Measurements from ENCODE around the gene SETD5. TPM values are rescaled to one million over a fixed set of nuclear protein-coding genes. Genes with fewer than 3 reads are reported as not detected.

The SETD5 gene
- total and polyA plus RNA-seq, 2 of the 4 experiments (the other 2 are of a cell fraction) = 42.7 to 62.9 TPM

GRCh38 chr3:9473496-9474065, 76.2 kb downstream of the SETD5 start:
- peaks cover 13% of the 10 kb centered on the region for H4K20me1 ChIP-seq (ENCODE audit: insufficient read depth, low read length)
- no peak overlapping the region for H3K4me3 ChIP-seq (ENCODE audit: insufficient read depth, low read depth, low read length)
- no peak overlapping the region for H3K4me2 ChIP-seq (ENCODE audit: low read depth, low read length)
- H2BK5ac ChIP-seq (ENCODE audit: low read depth, low read length, poor library complexity, severe bottlenecking) = no peak overlapping the region
- TF ChIP-seq, protein P1, sequence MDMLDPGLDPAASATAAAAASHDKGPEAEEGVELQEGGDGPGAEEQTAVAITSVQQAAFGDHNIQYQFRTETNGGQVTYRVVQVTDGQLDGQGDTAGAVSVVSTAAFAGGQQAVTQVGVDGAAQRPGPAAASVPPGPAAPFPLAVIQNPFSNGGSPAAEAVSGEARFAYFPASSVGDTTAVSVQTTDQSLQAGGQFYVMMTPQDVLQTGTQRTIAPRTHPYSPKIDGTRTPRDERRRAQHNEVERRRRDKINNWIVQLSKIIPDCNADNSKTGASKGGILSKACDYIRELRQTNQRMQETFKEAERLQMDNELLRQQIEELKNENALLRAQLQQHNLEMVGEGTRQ (IDR thresholded peaks at IDR 0.05; ENCODE audit: low read depth, low read length) = no peak
- TF ChIP-seq, protein P2, sequence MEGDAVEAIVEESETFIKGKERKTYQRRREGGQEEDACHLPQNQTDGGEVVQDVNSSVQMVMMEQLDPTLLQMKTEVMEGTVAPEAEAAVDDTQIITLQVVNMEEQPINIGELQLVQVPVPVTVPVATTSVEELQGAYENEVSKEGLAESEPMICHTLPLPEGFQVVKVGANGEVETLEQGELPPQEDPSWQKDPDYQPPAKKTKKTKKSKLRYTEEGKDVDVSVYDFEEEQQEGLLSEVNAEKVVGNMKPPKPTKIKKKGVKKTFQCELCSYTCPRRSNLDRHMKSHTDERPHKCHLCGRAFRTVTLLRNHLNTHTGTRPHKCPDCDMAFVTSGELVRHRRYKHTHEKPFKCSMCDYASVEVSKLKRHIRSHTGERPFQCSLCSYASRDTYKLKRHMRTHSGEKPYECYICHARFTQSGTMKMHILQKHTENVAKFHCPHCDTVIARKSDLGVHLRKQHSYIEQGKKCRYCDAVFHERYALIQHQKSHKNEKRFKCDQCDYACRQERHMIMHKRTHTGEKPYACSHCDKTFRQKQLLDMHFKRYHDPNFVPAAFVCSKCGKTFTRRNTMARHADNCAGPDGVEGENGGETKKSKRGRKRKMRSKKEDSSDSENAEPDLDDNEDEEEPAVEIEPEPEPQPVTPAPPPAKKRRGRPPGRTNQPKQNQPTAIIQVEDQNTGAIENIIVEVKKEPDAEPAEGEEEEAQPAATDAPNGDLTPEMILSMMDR (conservative IDR thresholded peaks at IDR 0.05; ENCODE audit: low read depth, low read length) = no peak
- TF ChIP-seq SMC3 (IDR thresholded peaks at IDR 0.05; ENCODE audit: low read depth, low read length) (no peak), NFE2L2 (IDR thresholded peaks at IDR 0.05; ENCODE audit: low read depth, low read length) (no peak), RAD21 (IDR thresholded peaks at IDR 0.05; ENCODE audit: low read length) (no peak), CEBPB (IDR thresholded peaks at IDR 0.05; ENCODE audit: low read depth, low read length) (no peak), FOS (IDR thresholded peaks at IDR 0.05; ENCODE audit: low read depth, low read length) (no peak), RCOR1 (IDR thresholded peaks at IDR 0.05; ENCODE audit: insufficient replicate concordance, low read length) (no peak), BHLHE40 (IDR thresholded peaks at IDR 0.05; ENCODE audit: low read depth, low read length) (no peak), POLR2A (IDR thresholded peaks at IDR 0.05; ENCODE audit: low read depth, low read length) (no peak), MAFK (IDR thresholded peaks at IDR 0.05; ENCODE audit: low read depth, low read length) (no peak), MAZ (IDR thresholded peaks at IDR 0.05; ENCODE audit: borderline replicate concordance, low read depth, low read length) (no peak), MXI1 (IDR thresholded peaks at IDR 0.05; ENCODE audit: borderline replicate concordance, low read depth, low read length) (no peak), RFX5 (IDR thresholded peaks at IDR 0.05; ENCODE audit: low read depth, low read length) (no peak), CHD1 (IDR thresholded peaks at IDR 0.05; ENCODE audit: low read depth, low read length) (no peak)
- TF ChIP-seq, protein P3, sequence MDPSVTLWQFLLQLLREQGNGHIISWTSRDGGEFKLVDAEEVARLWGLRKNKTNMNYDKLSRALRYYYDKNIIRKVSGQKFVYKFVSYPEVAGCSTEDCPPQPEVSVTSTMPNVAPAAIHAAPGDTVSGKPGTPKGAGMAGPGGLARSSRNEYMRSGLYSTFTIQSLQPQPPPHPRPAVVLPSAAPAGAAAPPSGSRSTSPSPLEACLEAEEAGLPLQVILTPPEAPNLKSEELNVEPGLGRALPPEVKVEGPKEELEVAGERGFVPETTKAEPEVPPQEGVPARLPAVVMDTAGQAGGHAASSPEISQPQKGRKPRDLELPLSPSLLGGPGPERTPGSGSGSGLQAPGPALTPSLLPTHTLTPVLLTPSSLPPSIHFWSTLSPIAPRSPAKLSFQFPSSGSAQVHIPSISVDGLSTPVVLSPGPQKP (IDR thresholded peaks at IDR 0.05; ENCODE audit: borderline replicate concordance, low read depth, low read length) = no peak
- H3K27me3 ChIP-seq (ENCODE audit: control insufficient read depth, insufficient read depth, low read length) = no peaks in the 10 kb centered on the region
- H4K5ac ChIP-seq (ENCODE audit: low read depth, low read length) = no peak overlapping the region
- dilution Hi-C loops (cut with HindIII; ENCODE audit: low sequenced_read_pairs, unreplicated experiment) (no loop called here), in situ Hi-C loops (cut with MboI; ENCODE audit: low sequenced_read_pairs) (loop anchor here (5.0 kb wide), 1 partner anchor 36 kb away; no protein-coding TSS in a partner anchor), intact Hi-C loops (cut with micrococcal nuclease) (no loop called here)
- H2AK5ac ChIP-seq (ENCODE audit: low read depth, low read length) = no peak overlapping the region
- peaks cover 5% of the 10 kb centered on the region; the same call in 1 of the 2 replicates for H3K9me1 ChIP-seq (ENCODE audit: insufficient read depth, low read length)
- H3K9ac ChIP-seq (ENCODE audit: low read depth, low read length) = no peak overlapping the region
- H3K79me1 ChIP-seq (ENCODE audit: low read depth in 1 of 2, low read length in 2 of 2) = peaks cover 39 to 52% of the 10 kb centered on the region in 2 experiments
- H4K8ac ChIP-seq (ENCODE audit: low read depth in 2 of 2, low read length in 2 of 2) = no peak overlapping the region
- no peak overlapping the region for H3K56ac ChIP-seq (ENCODE audit: extremely low read depth, insufficient read depth, low read length)
- ATAC-seq (ENCODE audit: low read depth) (no peak), DNase-seq (no peak)
- no peak overlapping the region for H3K18ac ChIP-seq (ENCODE audit: low read depth, low read length)
- H4K91ac ChIP-seq (ENCODE audit: insufficient read depth, low read depth, low read length) = no peak overlapping the region
- no TSS peak for BruUV-seq (replicated peaks)
- H3K36me3 ChIP-seq (ENCODE audit: control insufficient read depth, insufficient read depth, low read length) = peaks cover 68% of the 10 kb centered on the region
- H2AK9ac ChIP-seq (replicated peaks; ENCODE audit: low read depth, low read length, poor library complexity) = no peak overlapping the region
- no peak overlapping the region for H3K4ac ChIP-seq (ENCODE audit: low read depth, low read length)
- ChIA-PET POLR2A (ENCODE audit: unreplicated experiment) (no interaction called here), CTCF (interaction anchor here (0.6 kb wide), 1 partner anchor 22 kb away, joined by 3 read pairs; no protein-coding TSS in a partner anchor)
- no peaks in the 10 kb centered on the region for H3K4me1 ChIP-seq (ENCODE audit: control insufficient read depth, insufficient read depth, low read length)
- H3K27ac ChIP-seq (ENCODE audit: insufficient read depth, low read length) = no peak overlapping the region
- no peak overlapping the region for H2AFZ ChIP-seq (replicated peaks; ENCODE audit: low read length, poor library complexity)
- no peak overlapping the region for H2BK15ac ChIP-seq (ENCODE audit: low read depth, low read length)
- no peak overlapping the region for H2BK20ac ChIP-seq (ENCODE audit: low read depth, low read length)
- H3K9me3 ChIP-seq (ENCODE audit: control insufficient read depth, insufficient read depth, low read length) = no peaks in the 10 kb centered on the region
- H3K23ac ChIP-seq (ENCODE audit: low read depth, low read length) = no peak overlapping the region
- no peak overlapping the region for H3K14ac ChIP-seq (replicated peaks; ENCODE audit: low read depth, low read length)
- H2BK120ac ChIP-seq (ENCODE audit: low read depth, low read length) = no peak overlapping the region

Data from IMR-90 (cell line).